IPS DF 6.9 (cell line): ENCODE measurements around the gene FEZ2.

Source experiments
- DNase-seq: peaks from one replicate; pipeline ENCODE4 v3.0.0-alpha.2; 2013; ENCODE audit warnings: low read depth, low spot score
- H3K27ac ChIP-seq: one replicate; pipeline ENCODE4 v1.5.1; 2013; ENCODE audit warnings: low read length, control low read depth
- H3K27me3 ChIP-seq: 2 replicates; pipeline ENCODE4 v1.6.1; 2013; ENCODE audit warnings: mild to moderate bottlenecking, low read length; ENCODE audit not compliant: control insufficient read depth, insufficient read depth
- H3K36me3 ChIP-seq: 2 replicates; pipeline ENCODE4 v1.6.1; 2013; ENCODE audit warnings: low read length; ENCODE audit not compliant: control insufficient read depth, insufficient read depth
- H3K4me1 ChIP-seq: 2 replicates; pipeline ENCODE4 v1.6.1; 2013; ENCODE audit warnings: low read length; ENCODE audit not compliant: control insufficient read depth, insufficient read depth
- H3K4me3 ChIP-seq: 2 replicates; pipeline ENCODE4 v1.5.1; 2013; ENCODE audit warnings: mild to moderate bottlenecking, low read length
- H3K9me3 ChIP-seq: 2 replicates; pipeline ENCODE4 v1.6.1; 2013; ENCODE audit warnings: low read length, inconsistent platforms; ENCODE audit not compliant: control insufficient read depth, insufficient read depth
- WGBS: extraction: QIAGEN DNeasy Blood & Tissue Kit; methylation state at CpG from one replicate; pipeline ENCODE4 v1.1.7; 2013; ENCODE audit warnings: mixed read lengths, missing lambda C conversion rate; ENCODE audit not compliant: insufficient read length, insufficient coverage; 5-methylcytosine and 5-hydroxymethylcytosine counted together

FEZ2 gene, protein sequence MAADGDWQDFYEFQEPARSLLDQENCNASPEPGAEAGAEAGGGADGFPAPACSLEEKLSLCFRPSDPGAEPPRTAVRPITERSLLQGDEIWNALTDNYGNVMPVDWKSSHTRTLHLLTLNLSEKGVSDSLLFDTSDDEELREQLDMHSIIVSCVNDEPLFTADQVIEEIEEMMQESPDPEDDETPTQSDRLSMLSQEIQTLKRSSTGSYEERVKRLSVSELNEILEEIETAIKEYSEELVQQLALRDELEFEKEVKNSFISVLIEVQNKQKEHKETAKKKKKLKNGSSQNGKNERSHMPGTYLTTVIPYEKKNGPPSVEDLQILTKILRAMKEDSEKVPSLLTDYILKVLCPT

DNA sequence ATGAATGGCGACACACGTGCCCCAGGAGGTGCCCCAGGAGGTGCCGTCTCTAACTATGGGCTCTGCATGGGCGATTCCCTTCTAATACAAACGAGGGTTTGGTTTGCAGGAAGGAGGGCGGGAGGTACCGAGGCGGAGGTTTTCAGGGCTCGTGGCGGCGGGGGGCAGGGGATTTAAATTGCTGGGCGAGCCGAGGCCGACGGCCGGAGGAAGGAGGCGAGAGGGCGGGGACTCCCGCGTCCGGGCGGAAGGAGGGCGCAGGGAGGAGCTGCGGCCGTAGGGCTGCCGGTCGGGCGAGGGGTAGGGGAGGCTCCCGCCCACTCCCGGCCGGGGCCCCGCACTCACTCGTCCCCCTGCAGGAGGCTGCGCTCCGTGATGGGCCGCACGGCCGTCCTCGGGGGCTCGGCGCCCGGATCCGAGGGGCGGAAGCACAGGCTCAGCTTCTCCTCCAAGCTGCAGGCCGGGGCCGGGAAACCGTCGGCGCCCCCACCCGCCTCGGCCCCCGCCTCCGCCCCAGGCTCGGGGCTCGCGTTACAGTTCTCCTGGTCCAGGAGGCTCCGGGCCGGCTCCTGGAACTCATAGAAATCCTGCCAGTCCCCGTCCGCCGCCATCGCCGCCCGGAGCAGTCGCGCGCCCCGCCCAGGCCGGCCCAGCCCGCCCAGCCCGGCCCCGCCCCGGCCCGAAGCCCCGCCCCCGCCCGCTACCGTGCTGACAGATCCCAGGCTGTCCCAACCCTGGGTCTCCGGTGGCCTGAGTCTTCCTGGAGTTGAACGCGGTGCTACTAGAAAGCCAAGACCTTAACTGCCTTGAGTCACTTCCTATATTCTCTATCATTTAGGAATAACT is at the start of gene FEZ2:
TSS of gene FEZ2 (minus strand) at position 637 of the 846 bp plus-strand sequence. CDS start at position 611, 26 bp downstream.
- Histone ChIP-seq H3K27me3 (no peaks in the 10 kb centered on the region), H3K36me3 (no peaks in the 10 kb centered on the region), H3K4me3 (peak within 1 kb of the TSS; percentile 81; the same call in 1 of the 2 replicates), H3K27ac (no peak within 1 kb of the TSS), H3K9me3 (no peaks in the 10 kb centered on the region), H3K4me1 (peaks cover 3% of the 10 kb centered on the region; the same call in 1 of the 2 replicates)
- DNase-seq = peak; percentile 64
- WGBS = no CpG with 5 or more reads among the region's 81 CpGs

DNA sequence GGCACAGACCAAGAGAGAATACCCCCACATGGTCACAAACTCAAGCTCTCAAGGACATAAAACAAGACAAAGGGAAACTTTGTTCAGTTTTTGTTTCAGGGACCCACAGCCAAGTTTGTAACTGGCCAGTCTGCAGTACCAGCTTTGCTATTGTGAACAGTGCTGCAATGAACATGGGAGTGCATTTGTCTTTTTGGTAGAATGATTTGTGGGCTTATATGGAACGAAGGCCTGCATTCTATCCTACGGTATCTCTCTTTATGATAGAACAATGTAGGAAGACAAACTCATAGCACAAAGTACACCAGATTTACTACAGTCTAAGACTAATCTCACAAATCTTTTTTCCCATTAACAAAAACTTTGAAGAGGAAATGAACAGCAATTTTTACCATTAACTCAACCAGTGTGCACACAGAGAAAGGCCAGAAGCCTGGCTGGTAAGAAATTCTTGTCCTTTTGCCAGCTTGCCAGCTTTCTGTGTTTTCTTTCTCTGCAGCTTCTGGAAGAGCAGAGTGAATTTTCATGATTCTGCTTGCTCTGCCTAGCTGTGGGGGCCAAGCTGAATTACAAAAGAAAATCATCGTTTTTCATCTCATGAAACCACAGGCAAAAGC is 37.1 kb upstream of the FEZ2 start:
- DNase-seq = no peak
- Histone ChIP-seq H3K9me3 (no peaks in the 10 kb centered on the region), H3K4me1 (no peaks in the 10 kb centered on the region), H3K27ac (no peak overlapping the region), H3K4me3 (no peak overlapping the region), H3K36me3 (no peaks in the 10 kb centered on the region), H3K27me3 (no peaks in the 10 kb centered on the region)
- no CpG with 5 or more reads among the region's 3 CpGs for WGBS

DNA sequence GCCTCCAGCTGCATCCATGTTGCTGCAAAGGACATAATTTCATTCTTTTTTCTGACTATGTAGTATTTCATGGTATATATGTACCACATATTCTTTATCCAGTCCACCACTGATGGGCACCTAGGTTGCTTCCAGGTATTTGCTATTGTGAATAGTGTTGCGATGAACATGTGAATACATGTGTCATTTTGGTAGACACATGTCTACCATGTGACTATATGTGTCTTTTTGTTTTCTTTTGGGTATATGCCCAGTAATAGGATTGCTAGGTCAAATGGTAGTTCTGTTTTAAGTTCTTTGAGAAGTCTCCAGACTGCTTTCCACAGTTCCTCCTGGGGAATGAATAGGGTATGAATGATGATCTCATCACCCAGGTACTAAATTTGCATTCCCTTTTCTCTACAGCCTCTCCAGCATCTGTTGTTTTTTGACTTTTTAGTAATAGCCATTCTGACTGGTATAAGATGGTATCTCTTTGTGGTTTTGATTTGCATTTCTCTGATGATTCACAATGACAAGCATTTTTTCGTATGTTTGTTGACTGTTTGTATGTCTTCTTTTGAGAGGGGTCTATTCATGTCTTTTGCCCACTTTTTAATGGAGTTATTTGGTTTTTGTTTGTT is 35.6 kb upstream of the FEZ2 start:
- Histone ChIP-seq H3K4me1 (no peaks in the 10 kb centered on the region), H3K27ac (no peak overlapping the region), H3K9me3 (no peaks in the 10 kb centered on the region), H3K36me3 (no peaks in the 10 kb centered on the region), H3K27me3 (no peaks in the 10 kb centered on the region), H3K4me3 (no peak overlapping the region)
- no peak for DNase-seq
- no CpG with 5 or more reads among the region's 2 CpGs for WGBS

DNA sequence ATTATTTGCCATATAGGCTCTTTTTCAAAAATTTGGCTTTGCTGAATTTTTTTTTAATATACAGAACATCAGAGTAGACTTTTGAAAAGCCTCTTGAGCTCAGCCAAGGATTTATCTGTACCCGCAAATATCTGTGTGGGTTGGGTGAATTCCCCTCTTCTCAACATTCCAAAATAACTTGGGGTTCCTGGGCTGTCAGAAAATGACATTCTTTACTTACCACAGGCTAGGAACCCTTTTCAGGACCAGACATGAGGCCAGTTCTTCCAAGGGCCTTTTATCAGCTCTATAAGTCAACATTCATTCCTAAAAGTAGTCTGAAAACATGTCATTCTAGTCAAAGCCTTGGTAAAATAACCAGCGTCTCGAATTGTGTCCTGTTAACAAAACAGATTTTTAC is 28.8 kb upstream of the FEZ2 start:
- Histone ChIP-seq H3K4me3 (no peak overlapping the region), H3K27ac (no peak overlapping the region), H3K36me3 (no peaks in the 10 kb centered on the region), H3K9me3 (no peaks in the 10 kb centered on the region), H3K27me3 (no peaks in the 10 kb centered on the region), H3K4me1 (no peaks in the 10 kb centered on the region)
- no peak for DNase-seq
- no CpG with 5 or more reads among the region's 3 CpGs for WGBS

DNA sequence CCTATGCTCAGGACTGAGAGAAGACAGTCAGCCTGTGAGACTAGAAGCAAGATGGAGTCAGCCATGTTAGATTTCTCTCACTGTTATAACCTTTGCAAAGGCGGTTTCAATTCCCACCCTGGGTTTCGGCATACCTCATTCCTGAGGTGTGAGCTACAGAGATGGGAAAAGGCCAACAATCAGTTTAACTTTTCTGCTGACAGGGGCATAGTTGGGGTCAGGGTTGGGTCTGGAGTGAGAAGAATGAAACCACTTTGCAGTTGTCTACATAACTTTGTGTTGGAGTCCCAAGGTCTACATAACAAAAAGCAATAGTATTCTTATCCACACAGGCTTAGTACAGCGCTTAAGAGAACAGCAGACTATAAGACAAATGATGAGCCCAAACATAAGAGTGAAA is 28.1 kb upstream of the FEZ2 start:
- Histone ChIP-seq H3K36me3 (no peaks in the 10 kb centered on the region), H3K27me3 (no peaks in the 10 kb centered on the region), H3K4me1 (no peaks in the 10 kb centered on the region), H3K27ac (no peak overlapping the region), H3K4me3 (no peak overlapping the region), H3K9me3 (no peaks in the 10 kb centered on the region)
- DNase-seq = no peak
- no CpG with 5 or more reads among the region's 3 CpGs for WGBS

DNA sequence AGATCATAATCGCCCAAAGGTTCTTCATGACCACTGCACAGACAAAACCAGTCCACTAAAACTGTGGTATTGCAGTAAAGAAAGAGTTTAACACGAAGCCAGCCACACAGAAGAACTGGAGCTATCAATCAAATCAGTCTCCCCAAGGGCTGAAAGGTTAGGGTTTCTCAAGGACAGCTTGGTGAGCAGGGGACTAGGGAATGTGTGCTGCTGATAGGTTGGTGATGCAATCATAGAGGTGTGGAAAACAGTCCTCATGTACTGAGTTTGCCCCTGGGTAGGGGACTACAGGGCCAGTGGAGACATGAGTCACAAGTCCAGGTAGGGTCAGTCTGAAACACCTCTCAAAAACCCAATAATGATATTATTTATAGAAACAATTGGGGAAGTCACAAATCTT is 27.3 kb upstream of the FEZ2 start:
- no CpG with 5 or more reads among the region's 2 CpGs for WGBS
- DNase-seq = no peak

DNA sequence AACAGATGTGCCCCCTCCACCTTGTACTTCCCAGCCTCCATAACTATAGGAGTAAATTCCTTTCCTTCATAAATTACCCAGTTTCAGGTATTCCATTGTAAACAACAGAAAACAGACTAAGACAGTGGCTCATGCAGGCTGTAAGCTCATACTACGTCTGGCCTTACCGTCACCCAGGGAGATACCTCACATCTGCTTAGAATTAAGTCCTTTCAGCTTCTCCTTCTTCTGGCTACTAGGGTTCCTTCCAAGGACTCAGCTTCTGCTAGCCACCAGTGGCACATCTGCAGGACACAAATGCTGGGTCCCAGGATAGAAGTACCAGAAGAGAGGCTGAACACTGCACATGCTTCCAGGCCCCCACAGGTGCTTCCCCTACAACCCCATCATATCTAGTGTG is 22.4 kb upstream of the FEZ2 start:
- DNase-seq = no peak
- H3K4me3 ChIP-seq = no peak overlapping the region
- H3K36me3 ChIP-seq = no peaks in the 10 kb centered on the region
- H3K27me3 ChIP-seq = no peaks in the 10 kb centered on the region
- no peak overlapping the region for H3K27ac ChIP-seq
- no CpG with 5 or more reads among the region's 2 CpGs for WGBS
- no peaks in the 10 kb centered on the region for H3K4me1 ChIP-seq
- H3K9me3 ChIP-seq = no peaks in the 10 kb centered on the region

More for the DNA sequence above, 27.3 kb upstream of the FEZ2 start:
- no peaks in the 10 kb centered on the region for H3K27me3 ChIP-seq
- H3K9me3 ChIP-seq = no peaks in the 10 kb centered on the region
- no peaks in the 10 kb centered on the region for H3K4me1 ChIP-seq
- H3K36me3 ChIP-seq = no peaks in the 10 kb centered on the region
- H3K27ac ChIP-seq = no peak overlapping the region
- H3K4me3 ChIP-seq = no peak overlapping the region

DNA sequence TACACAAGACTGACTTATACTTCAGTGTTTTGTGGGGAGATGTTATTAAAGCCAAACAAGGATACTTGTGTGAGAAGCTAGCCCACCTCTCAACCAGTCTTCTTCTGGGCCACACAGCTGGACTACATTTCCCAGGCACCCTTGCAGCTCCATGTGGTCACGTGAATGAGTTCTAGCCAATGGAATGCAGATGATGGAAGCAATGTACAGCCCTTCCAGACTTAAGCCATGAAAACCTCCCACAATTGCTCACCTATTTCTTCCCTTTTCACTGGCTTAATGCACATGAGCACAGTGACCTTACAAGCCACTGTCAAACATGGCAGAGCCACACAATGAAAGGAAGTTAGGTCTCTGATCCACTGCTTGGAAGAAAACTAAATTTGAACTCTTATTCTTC is 20.4 kb upstream of the FEZ2 start:
- Histone ChIP-seq H3K4me3 (no peak overlapping the region), H3K27me3 (no peaks in the 10 kb centered on the region), H3K27ac (no peak overlapping the region), H3K4me1 (0 out of 2 replicates have a peak, but pooled peaks cover 3% of the 10 kb centered on the region), H3K36me3 (no peaks in the 10 kb centered on the region), H3K9me3 (no peaks in the 10 kb centered on the region)
- peak; percentile 83 for DNase-seq
- no CpG with 5 or more reads among the region's 1 CpG for WGBS

DNA sequence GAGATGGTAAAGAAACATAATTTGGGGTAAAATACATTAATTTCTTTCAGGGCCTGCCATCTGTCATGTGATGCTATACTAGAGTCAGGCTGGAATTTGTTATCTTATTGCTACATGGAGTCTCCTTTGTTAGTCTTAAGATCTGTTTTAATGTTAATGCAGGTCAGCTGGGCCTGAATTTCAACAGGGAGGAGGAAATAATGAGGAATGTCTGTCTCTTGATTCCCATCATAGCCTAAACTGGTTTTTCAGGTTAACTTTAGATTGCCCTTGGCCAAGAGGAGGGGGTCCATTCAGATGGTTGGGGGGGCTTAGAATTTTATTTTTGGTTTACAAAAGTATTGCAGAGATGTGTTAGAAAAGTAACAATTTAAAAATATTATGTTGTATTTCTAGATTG is 19.0 kb upstream of the FEZ2 start:
- no peak overlapping the region for H3K27ac ChIP-seq
- no peaks in the 10 kb centered on the region for H3K27me3 ChIP-seq
- peak; percentile 35 for DNase-seq
- H3K9me3 ChIP-seq = no peaks in the 10 kb centered on the region
- 0 out of 2 replicates have a peak, but pooled peaks cover 3% of the 10 kb centered on the region for H3K4me1 ChIP-seq
- no peak overlapping the region for H3K4me3 ChIP-seq
- H3K36me3 ChIP-seq = no peaks in the 10 kb centered on the region

DNA sequence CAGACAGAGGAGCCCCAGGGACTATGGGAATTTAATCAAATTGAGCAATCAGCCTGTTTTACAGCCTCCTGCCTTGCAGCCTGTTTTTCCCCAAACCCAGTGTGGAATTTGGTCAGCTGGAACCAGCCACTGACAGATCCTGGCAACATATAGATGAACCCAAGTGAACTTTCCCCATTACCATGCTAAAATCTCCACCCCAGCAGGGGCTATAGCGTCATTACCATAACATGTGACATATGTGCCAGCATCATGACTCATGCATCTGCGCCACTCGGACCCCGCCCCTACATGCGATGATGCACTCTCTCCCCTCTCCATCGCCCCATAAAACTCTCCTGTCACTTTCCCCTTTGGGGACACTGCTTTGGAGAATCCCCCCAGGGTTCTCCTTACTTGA is 17.3 kb upstream of the FEZ2 start:
- no peak overlapping the region for H3K27ac ChIP-seq
- DNase-seq = no peak
- WGBS = no CpG with 5 or more reads among the region's 6 CpGs

More for the DNA sequence above, 17.3 kb upstream of the FEZ2 start:
- 0 out of 2 replicates have a peak, but pooled peaks cover 3% of the 10 kb centered on the region for H3K4me1 ChIP-seq
- no peaks in the 10 kb centered on the region for H3K27me3 ChIP-seq
- no peaks in the 10 kb centered on the region for H3K9me3 ChIP-seq
- H3K4me3 ChIP-seq = no peak overlapping the region
- H3K36me3 ChIP-seq = no peaks in the 10 kb centered on the region
